Glutamatergic neuron (in vitro differentiated cells): ENCODE results near the gene GID8. TPM values are rescaled to one million over a fixed set of nuclear protein-coding genes. Genes with fewer than 3 reads are reported as not detected.

Source experiments
- DNase-seq: peaks from one replicate; pipeline ENCODE4 v3.0.0; 2022
- H3K27ac Mint-ChIP-seq: one replicate; pipeline ENCODE4 v1.8.0; 2020; ENCODE audit warnings: mild to moderate bottlenecking, mixed read lengths, inconsistent platforms; ENCODE audit not compliant: unreplicated experiment
- H3K27me3 Mint-ChIP-seq: one replicate; pipeline ENCODE4 v1.8.0; 2020; ENCODE audit warnings: mild to moderate bottlenecking, moderate library complexity, mixed read lengths, inconsistent platforms; ENCODE audit not compliant: unreplicated experiment
- H3K36me3 Mint-ChIP-seq: one replicate; pipeline ENCODE4 v1.8.0; 2020; ENCODE audit warnings: mild to moderate bottlenecking, mixed read lengths, inconsistent platforms; ENCODE audit not compliant: unreplicated experiment
- H3K4me1 Mint-ChIP-seq: one replicate; pipeline ENCODE4 v1.8.0; 2020; ENCODE audit warnings: mild to moderate bottlenecking, low read depth, mixed read lengths, inconsistent platforms; ENCODE audit not compliant: unreplicated experiment
- H3K4me3 Mint-ChIP-seq: one replicate; pipeline ENCODE4 v1.8.0; 2020; ENCODE audit warnings: mild to moderate bottlenecking, mixed read lengths, inconsistent platforms; ENCODE audit not compliant: unreplicated experiment
- H3K9me3 Mint-ChIP-seq: one replicate; pipeline ENCODE4 v1.8.0; 2020; ENCODE audit warnings: mild to moderate bottlenecking, moderate library complexity, mixed read lengths, inconsistent platforms; ENCODE audit not compliant: unreplicated experiment
- CTCF ChIP-seq: fragments of 200-600 bp; sonication (generic); IDR thresholded peaks from one replicate; pipeline ENCODE4 v1.5.0; 2021; ENCODE audit not compliant: partially characterized antibody, unreplicated experiment
- total RNA-seq: library from RNA; stranded (reverse); fragmentation: NEBNext Ultra II Directional; extraction: Animal tissue kit (Norgen Biotek cat#: 25700); gene quantifications from one replicate; pipeline ENCODE4 v1.2.1, GENCODE V29; 2021; ENCODE audit not compliant: unreplicated experiment

GID8 gene
- total RNA-seq, 1 donor from 2014 or later = 57.8 TPM

GRCh38 chr20:62986257-62986800, 48.4 kb downstream of the GID8 start:
- H3K4me1 Mint-ChIP-seq = peaks cover 40% of the 10 kb centered on the region
- peak overlapping the region; percentile 59 for H3K27ac Mint-ChIP-seq
- peaks cover 15% of the 10 kb centered on the region for H3K27me3 Mint-ChIP-seq
- peaks cover 15% of the 10 kb centered on the region for H3K9me3 Mint-ChIP-seq
- H3K4me3 Mint-ChIP-seq = no peak overlapping the region
- peak; percentile 20 for DNase-seq
- H3K36me3 Mint-ChIP-seq = no peaks in the 10 kb centered on the region
- TF ChIP-seq CTCF = no peak

- H3K4me3 Mint-ChIP-seq = no peak overlapping the region
- TF ChIP-seq CTCF = no peak
- peaks cover 15% of the 10 kb centered on the region for H3K9me3 Mint-ChIP-seq
- DNase-seq = no peak
- peaks cover 15% of the 10 kb centered on the region for H3K27me3 Mint-ChIP-seq
- no peaks in the 10 kb centered on the region for H3K36me3 Mint-ChIP-seq
- H3K4me1 Mint-ChIP-seq = peaks cover 41% of the 10 kb centered on the region
- H3K27ac Mint-ChIP-seq = no peak overlapping the region
Measured at GRCh38 chr20:62987114-62987513, 49.2 kb downstream of the GID8 start.

- TF ChIP-seq CTCF = no peak
- H3K36me3 Mint-ChIP-seq = no peaks in the 10 kb centered on the region
- DNase-seq = no peak
- H3K27ac Mint-ChIP-seq = no peak overlapping the region
- no peak overlapping the region for H3K4me3 Mint-ChIP-seq
- H3K4me1 Mint-ChIP-seq = peaks cover 34% of the 10 kb centered on the region
- H3K27me3 Mint-ChIP-seq = peaks cover 11% of the 10 kb centered on the region
- peaks cover 13% of the 10 kb centered on the region for H3K9me3 Mint-ChIP-seq
Measured at GRCh38 chr20:62989201-62989601, 51.3 kb downstream of the GID8 start.

DNA sequence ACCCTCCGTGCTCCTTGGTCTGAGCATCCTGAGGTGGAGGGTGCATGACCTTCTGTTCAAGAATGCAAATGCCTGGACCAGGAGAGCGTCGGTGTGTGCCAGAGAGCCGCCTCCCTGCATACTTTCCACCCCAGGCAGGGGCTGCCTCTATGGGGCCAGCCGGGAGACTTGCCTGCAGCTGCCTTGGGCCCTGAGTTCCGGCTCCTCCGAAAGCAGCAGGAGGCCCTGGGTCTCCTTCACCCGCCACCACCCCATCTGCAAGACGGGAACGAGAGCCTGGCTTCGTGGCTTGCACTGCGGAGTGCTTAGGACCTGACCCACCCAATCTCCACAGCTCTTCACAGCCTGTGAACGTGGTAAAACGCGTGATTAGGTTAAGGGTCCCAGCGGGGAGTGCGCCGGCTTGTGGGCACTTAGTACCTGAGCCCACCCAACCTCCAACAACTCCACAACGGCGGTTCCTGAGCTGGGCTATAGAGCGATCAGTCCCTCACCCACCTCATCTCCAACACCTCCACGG, 52.4 kb downstream of the GID8 start:
- DNase-seq = no peak
- Mint-ChIP-seq H3K4me3 (no peak overlapping the region), H3K9me3 (peaks cover 9% of the 10 kb centered on the region), H3K4me1 (peaks cover 34% of the 10 kb centered on the region), H3K27me3 (peaks cover 5% of the 10 kb centered on the region), H3K36me3 (no peaks in the 10 kb centered on the region), H3K27ac (no peak overlapping the region)
- no peak for TF ChIP-seq CTCF

DNA sequence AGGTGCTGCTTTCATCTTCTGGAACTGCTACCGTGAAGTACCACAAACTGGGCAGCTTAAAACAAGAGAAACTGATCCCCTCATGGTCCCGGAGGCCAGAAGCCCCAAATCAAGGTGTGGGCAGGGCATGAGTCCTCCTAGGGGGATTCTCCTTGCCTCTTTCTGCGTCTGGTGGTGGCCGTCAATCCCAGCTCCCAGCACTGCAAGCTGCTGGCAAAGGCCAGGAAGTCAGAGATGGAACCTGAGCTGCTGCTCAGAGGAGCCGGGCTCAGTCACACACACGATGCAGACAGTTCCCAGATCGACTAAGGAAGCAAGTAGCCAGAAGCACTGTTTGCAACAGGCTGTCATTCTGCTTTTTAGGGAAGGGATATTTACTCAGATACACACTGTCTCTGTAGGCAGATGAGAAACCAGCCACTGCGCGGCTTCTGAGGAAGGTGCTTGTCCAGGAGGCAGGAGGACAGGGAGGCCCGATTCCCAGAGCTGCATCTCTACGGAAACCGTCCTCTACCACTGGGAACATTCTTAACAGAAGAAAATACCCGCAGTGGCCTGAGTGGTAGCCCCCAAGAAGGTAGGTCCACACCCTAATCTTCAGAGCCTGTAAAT, 53.4 kb downstream of the GID8 start:
- Mint-ChIP-seq H3K4me1 (peaks cover 36% of the 10 kb centered on the region), H3K9me3 (peaks cover 11% of the 10 kb centered on the region), H3K27me3 (peaks cover 4% of the 10 kb centered on the region), H3K4me3 (no peak overlapping the region), H3K36me3 (no peaks in the 10 kb centered on the region), H3K27ac (no peak overlapping the region)
- no peak for DNase-seq
- no peak for TF ChIP-seq CTCF
